Brain microvascular endothelial cell (primary cell): ENCODE results near the gene FOXP2.
"Not testable (repeated sequence)": the region's sequence is repeated elsewhere in the genome, so short reads cannot be mapped to it uniquely, and the experiment has no call there.

ENCODE experiments used
- DNase-seq: peaks from one replicate; pipeline ENCODE4 v3.0.0-alpha.2; 2020
- H3K27ac ChIP-seq: fragments of 250-450 bp; sonication (Bioruptor Pico); 2 replicates; pipeline ENCODE4 v1.5.1; 2020; ENCODE audit warnings: mild to moderate bottlenecking, moderate library complexity
- H3K27me3 ChIP-seq: fragments of 250-450 bp; sonication (Bioruptor Pico); replicated peaks from 2 replicates; pipeline ENCODE4 v1.5.1; 2020; ENCODE audit warnings: mild to moderate bottlenecking
- H3K36me3 ChIP-seq: fragments of 250-450 bp; sonication (Bioruptor Pico); replicated peaks from 2 replicates; pipeline ENCODE4 v1.5.1; 2020; ENCODE audit warnings: mild to moderate bottlenecking
- H3K4me3 ChIP-seq: 2 replicates; pipeline ENCODE4 v1.5.1; 2011; ENCODE audit warnings: low read depth, mild to moderate bottlenecking, control low read depth, low read length, moderate library complexity
- CTCF ChIP-seq: IDR thresholded peaks from 2 replicates; pipeline ENCODE4 v1.5.1; 2011; ENCODE audit warnings: low read depth, mild to moderate bottlenecking, moderate library complexity, low read length, control low read depth, inconsistent platforms; ENCODE audit errors: missing control alignments
- in situ Hi-C: cut with HindIII; loops from 2 replicates; pipeline ENCODE4 v1.10.0; 2017; ENCODE audit warnings: low sequenced_read_pairs, low pct_ligation_motif_present

The FOXP2 gene

GRCh38 chr7:114569220-114569619 lies 154.6 kb downstream of the FOXP2 start:
- no peak overlapping the region for H3K27ac ChIP-seq
- no peak for DNase-seq
- H3K27me3 ChIP-seq, result no peaks in the 10 kb centered on the region
- no peak overlapping the region for H3K4me3 ChIP-seq
- in situ Hi-C loops, result no loop called here
- H3K36me3 ChIP-seq, result no peaks in the 10 kb centered on the region
- no peak for TF ChIP-seq CTCF

GRCh38 chr7:114574384-114574783 lies 159.8 kb downstream of the FOXP2 start:
- in situ Hi-C loops, result no loop called here
- no peak for TF ChIP-seq CTCF
- H3K27me3 ChIP-seq, result no peaks in the 10 kb centered on the region
- H3K4me3 ChIP-seq, result no peak overlapping the region
- no peak for DNase-seq
- H3K27ac ChIP-seq, result no peak overlapping the region
- no peaks in the 10 kb centered on the region for H3K36me3 ChIP-seq

GRCh38 chr7:114575098-114575497 lies 160.5 kb downstream of the FOXP2 start:
- Histone ChIP-seq H3K27ac (no peak overlapping the region), H3K27me3 (no peaks in the 10 kb centered on the region), H3K36me3 (no peaks in the 10 kb centered on the region), H3K4me3 (no peak overlapping the region)
- in situ Hi-C loops, result no loop called here
- DNase-seq, result no peak
- TF ChIP-seq CTCF, result no peak

- in situ Hi-C loops, DNase-seq, H3K36me3 ChIP-seq, H3K4me3 ChIP-seq, H3K27ac ChIP-seq, H3K27me3 ChIP-seq: not testable (repeated sequence)
Measured at GRCh38 chr7:114580963-114581362, 166.3 kb downstream of the FOXP2 start.

- in situ Hi-C loops, result no loop called here
- DNase-seq, result no peak
- H3K36me3 ChIP-seq, result no peaks in the 10 kb centered on the region
- no peaks in the 10 kb centered on the region for H3K27me3 ChIP-seq
- no peak overlapping the region for H3K4me3 ChIP-seq
- TF ChIP-seq CTCF, result no peak
- H3K27ac ChIP-seq, result no peak overlapping the region
Measured at GRCh38 chr7:114588506-114588905, 173.9 kb downstream of the FOXP2 start.

- TF ChIP-seq CTCF, result no peak
- H3K27ac ChIP-seq, result no peak overlapping the region
- no peaks in the 10 kb centered on the region for H3K27me3 ChIP-seq
- no peaks in the 10 kb centered on the region for H3K36me3 ChIP-seq
- in situ Hi-C loops, result no loop called here
- H3K4me3 ChIP-seq, result no peak overlapping the region
- no peak for DNase-seq
Measured at GRCh38 chr7:114589436-114589835, 174.8 kb downstream of the FOXP2 start.
